T-helper 1 cell (primary cell): ENCODE results near the gene SLC1A4.
"Not testable (repeated sequence)": the region's sequence is repeated elsewhere in the genome, so short reads cannot be mapped to it uniquely, and the experiment has no call there.

Experiments used
- DNase-seq, 5 donors: peaks; one replicate each; pipeline ENCODE4 v3.0.0-alpha.2; 2012 to 2020

Gene SLC1A4

DNA sequence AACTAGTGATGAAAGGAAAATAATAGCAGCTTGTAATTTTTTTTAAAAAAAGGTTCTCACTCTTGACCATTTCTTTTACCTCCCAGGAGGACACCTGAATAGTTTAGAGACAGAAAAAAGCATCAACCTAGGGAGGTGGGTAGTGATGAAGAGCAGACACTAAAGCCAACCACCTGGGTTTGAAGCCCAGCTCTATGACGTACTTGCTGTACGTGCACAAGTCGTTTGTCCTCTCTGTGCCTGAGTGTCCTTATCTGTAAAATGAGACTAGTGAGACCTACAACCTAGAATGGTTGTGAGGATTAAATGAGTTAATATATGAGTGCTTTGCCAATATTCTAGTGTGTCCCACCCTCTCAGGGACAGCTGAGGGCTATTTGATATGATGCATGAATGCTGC lies 5.8 kb downstream of the SLC1A4 start:
- DNase-seq, result no peak

- no peak for DNase-seq
Measured at GRCh38 chr2:64996871-64997307, 7.7 kb downstream of the SLC1A4 start.

- no peak for DNase-seq
Measured at GRCh38 chr2:64998658-64999061, 9.5 kb downstream of the SLC1A4 start.

GRCh38 chr2:64999754-65000153 lies 10.6 kb downstream of the SLC1A4 start:
- DNase-seq, result no peak

DNA sequence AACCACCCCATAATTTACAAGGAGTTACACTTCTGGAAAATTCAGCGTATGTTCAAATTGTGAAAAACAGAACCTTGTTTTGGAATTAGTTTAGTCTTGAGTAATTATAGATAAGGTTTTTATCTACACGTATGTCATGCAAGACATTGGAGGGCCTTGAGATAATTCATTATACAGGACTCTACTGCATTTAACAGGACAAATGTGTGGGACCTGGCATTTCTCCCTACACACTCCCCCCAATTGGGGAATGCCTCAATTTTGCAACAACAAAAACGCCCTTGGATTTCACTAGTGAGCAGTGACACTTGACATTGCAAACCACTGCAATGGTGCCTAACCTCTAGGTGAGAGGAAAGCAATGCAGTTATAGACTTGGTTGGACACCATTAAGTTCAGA lies 11.4 kb downstream of the SLC1A4 start:
- no peak for DNase-seq

GRCh38 chr2:65003037-65003436 lies 13.8 kb downstream of the SLC1A4 start:
- no peak for DNase-seq

DNA sequence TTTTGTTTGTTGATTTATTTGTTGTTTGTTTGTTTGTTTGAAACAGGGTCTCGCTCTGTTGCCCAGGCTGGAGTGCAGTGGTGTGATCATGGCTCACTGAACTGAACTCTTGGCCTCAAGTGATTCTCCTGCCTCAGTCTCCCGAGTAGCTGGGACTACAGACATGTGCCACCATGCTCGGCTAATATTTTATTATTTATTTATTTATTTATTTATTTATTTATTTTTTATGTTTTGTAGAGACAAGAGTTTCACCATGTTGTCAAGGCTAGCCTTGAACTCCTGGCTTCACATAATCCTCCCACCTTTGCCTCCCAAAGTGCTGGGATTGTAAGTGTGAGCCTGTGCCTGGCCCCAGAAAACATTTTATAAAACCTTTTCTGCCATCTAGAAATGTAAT lies 15.0 kb downstream of the SLC1A4 start:
- not testable (repeated sequence) for DNase-seq

GRCh38 chr2:65013776-65014175 lies 24.6 kb downstream of the SLC1A4 start:
- DNase-seq, result no peak

- no peak for DNase-seq
Measured at GRCh38 chr2:65015731-65016130, 26.5 kb downstream of the SLC1A4 start.

- DNase-seq, result no peak
Measured at GRCh38 chr2:65016789-65017188, 27.6 kb downstream of the SLC1A4 start.

GRCh38 chr2:65017335-65017734 lies 28.1 kb downstream of the SLC1A4 start:
- DNase-seq, result no peak

DNA sequence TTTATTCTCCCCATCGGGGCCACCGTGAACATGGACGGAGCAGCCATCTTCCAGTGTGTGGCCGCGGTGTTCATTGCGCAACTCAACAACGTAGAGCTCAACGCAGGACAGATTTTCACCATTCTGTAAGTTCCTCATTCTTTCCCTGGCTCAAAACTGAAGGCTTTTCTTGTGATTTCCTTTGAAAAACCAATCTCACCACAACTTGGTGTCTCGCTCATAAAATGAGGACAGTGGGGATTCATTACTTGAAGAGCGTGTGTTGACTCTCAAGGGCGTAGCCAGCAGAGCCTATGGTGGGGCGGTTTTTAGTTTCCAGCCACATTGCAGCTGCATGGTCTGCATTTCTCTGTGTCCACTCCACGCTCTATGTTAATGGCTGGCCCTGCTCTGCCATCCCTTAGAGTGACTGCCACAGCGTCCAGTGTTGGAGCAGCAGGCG lies 29.0 kb downstream of the SLC1A4 start:
- no peak for DNase-seq

DNA sequence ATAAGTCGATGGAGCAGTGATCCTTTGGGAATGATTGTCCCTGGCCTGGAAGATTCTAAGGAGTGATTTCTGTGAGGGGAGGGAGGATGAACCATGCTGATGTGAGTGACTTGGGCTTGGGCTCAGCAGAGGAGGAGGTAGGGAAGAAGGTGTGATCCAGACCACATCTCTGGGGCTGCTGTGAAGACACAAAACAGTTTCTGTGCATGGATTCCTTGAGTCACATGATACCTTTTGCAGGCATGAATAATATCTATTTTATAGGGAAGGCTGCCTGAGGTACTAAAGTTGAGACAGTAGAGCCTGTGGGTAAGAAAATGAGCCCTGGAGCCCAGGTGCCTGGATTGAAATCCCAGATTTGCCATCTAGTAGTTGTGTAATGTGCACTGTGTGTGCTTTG lies 29.8 kb downstream of the SLC1A4 start:
- no peak for DNase-seq

DNA sequence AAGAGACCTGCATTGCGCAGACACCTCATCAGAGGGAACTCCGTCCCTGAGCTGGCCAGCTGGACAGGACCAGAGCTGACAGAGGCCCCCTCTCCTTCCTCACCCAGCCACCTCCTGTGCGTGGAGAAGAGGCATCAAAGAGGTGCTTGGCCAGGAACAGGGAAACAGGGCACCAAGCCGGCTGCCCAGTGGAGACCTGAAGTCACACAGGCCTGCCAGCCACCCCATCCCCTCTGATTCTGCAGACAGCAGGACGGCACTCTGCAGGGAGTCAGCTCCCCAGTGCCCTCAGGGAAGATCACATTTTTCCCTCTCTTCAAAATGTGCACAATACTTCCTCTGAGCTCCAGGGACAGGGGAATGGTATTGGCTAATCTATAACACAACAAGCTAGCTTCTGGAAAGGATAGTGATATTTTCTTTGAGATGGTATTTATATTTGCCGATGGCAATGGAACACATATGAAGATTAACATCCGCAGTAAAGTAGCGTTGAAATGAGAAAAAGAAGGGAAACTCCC lies 30.5 kb downstream of the SLC1A4 start:
- no peak for DNase-seq

DNA sequence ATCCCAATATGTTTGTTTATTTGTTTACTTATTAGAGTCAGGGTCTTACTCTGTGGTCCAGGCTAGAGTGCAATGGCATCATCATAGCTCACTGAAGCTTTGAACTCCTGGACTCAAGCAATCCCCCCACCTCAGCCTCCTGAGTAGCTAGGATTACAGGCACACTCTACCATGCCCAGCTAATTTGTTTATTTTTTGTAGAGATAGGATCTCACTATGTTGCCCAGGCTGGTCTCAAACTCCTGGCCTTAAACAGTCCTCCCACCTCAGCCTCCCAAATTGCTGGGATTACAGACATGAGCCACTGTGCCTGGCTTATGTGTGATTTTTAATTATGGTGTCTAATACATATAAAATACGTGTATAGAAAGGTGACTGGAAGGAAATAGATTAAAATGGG lies 31.1 kb downstream of the SLC1A4 start:
- DNase-seq, result not testable (repeated sequence)

- DNase-seq, result no peak
Measured at GRCh38 chr2:65020943-65021528, 31.8 kb downstream of the SLC1A4 start.

- no peak for DNase-seq
Measured at GRCh38 chr2:65021709-65022108, 32.5 kb downstream of the SLC1A4 start.

- no peak for DNase-seq
Measured at GRCh38 chr2:65022189-65022588, 33.0 kb downstream of the SLC1A4 start.

DNA sequence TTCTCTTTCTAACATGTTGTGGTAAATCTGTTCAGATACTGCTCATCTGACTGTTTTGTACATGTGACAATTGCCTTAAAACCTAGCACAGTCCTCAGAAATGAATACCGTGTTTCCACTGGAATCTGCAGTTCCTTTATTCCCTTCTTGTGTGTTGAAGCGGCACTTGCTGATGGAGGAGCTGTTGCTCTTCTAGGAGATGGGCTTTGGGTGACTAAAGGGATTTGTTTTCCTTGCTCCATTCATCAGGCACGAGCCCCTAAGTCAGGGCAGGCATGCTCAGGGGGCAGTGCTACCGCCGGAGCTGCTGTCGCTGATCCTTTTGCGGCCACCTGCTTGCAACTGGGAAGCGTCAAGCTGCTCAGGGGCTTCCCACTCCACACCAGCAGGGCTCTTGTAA lies 34.5 kb downstream of the SLC1A4 start:
- DNase-seq, result no peak

- DNase-seq, result no peak
Measured at GRCh38 chr2:65024149-65024829, 35.1 kb downstream of the SLC1A4 start.

DNA sequence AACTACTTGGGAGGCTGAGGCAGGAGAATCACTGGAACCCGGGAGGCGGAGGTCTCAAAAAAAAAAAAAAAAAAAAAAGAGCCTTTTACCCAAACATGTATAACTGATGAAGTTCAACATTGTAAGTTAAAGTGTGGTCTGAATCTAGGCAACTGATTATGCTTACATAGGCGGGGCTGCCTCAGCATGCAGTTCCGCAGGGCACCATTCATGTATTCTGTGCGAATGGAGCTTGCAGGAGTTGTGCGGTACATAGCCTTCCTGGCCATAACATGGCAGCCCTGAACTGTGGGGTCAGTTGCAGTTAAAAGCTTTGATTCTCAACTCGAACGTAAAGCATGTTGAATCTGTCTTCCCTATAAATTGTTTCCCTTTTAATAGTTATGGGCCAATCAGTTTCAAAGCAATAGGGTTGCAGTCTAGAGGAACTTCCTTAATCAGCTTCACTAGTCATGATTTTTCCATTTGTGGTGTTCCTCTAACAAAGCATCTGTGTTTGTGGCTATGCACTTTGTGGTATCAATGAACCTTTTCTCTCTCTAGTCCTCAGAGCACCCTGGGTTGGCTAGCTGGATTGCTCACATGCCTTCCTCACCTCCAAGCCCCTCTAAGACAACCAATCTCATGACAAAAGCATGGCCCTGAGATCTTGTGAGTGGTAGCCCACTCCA lies 36.4 kb downstream of the SLC1A4 start:
- no peak for DNase-seq

DNA sequence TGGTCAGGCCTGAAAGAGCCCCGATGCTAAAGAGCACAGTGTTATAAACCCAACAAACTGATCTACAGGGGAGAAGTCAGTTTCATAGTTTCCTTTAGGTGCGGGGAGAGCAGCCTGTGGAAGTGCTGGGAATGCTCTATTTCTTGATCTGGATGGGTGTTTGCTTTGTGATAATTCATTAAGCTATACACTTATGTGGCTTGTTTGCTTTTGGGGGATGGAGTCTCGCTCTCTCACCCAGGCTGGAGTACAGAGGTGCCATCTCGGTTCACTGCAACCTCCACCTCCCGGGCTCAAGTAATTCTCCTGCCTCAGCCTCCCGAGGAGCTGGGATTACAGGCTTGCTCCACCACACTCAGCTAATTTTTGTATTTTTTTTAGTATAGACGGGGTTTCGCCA lies 37.0 kb downstream of the SLC1A4 start:
- DNase-seq, result no peak

DNA sequence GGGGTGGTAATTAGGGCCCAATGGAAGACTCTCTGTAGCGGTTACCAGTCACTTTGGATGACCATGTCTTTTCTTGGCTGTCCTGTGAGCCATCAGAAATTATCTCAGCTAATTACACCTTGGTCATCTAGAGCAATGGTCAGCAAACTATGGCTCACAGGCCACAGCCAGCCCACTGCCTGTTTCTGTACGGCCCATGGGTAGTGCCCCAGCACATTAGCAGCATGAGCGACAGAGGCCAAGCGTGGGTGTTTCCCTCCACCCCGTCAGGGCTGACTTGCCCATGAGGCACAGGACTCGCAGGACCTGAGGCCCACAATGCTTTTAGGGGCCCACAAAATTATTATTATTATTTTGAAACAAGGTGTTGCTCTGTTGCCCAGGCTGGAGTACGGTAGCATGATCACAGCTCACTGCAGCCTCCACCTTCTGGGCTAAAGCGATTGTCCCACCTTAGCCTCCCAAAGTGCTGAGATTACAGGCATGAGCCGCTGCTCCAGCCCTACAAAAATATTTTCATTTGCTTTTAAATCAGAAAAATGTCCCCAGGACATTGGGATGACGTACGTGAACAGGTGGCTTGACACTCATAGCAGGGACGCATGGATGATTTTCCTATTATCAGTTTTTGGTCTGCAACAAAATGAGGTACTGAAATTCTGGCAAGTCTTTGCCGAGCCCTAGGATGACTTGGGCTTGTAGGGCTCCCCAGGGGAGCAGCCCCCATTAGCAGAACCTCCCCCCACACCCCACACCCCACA lies 37.7 kb downstream of the SLC1A4 start:
- no peak for DNase-seq
